Activated naive CD4-positive, alpha-beta T cell treated with anti-CD3 and anti-CD28 coated beads, Interleukin-2, amount 50 U/mL, for 24 hours (primary cell): Measurements from ENCODE around the gene MTCH2.

ENCODE experiments used
- H3K27ac Mint-ChIP-seq: one replicate; pipeline ENCODE4 v1.8.0; 2021; ENCODE audit warnings: mild to moderate bottlenecking, mixed read lengths
- H3K27me3 Mint-ChIP-seq: one replicate; pipeline ENCODE4 v1.8.0; 2021; ENCODE audit warnings: mixed read lengths
- H3K36me3 Mint-ChIP-seq: one replicate; pipeline ENCODE4 v1.8.0; 2021; ENCODE audit warnings: mixed read lengths
- H3K4me1 Mint-ChIP-seq: one replicate; pipeline ENCODE4 v1.8.0; 2021; ENCODE audit warnings: mixed read lengths
- H3K4me3 Mint-ChIP-seq: one replicate; pipeline ENCODE4 v1.8.0; 2021; ENCODE audit warnings: mild to moderate bottlenecking, mixed read lengths
- H3K9me3 Mint-ChIP-seq: one replicate; pipeline ENCODE4 v1.8.0; 2021; ENCODE audit warnings: mixed read lengths

The MTCH2 gene

DNA sequence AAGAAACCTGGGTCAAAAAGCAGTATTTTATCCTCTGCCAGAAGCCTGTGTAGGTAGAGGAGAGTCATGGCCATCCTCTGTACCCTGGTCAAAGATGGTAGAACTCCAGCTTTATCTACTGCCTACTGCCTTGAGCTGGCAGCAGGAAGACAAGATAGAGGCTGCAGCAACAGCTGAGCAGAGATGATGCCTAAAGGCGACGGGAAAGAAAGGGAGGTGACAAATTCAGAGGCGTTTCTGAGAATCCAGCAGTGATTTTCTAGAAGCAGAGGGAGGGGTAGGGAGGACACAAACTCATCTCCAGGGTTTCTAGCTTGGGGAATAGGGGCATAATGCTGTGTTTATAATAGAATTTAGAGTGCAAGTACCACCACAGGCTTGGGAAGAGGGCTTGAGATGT is 32.7 kb downstream of the MTCH2 start:
- Mint-ChIP-seq H3K27ac (peak overlapping the region; percentile 10), H3K9me3 (no peaks in the 10 kb centered on the region), H3K36me3 (no peaks in the 10 kb centered on the region), H3K4me1 (no peaks in the 10 kb centered on the region), H3K4me3 (no peak overlapping the region), H3K27me3 (no peaks in the 10 kb centered on the region)

- Mint-ChIP-seq H3K36me3 (no peaks in the 10 kb centered on the region), H3K27ac (no peak overlapping the region), H3K9me3 (no peaks in the 10 kb centered on the region), H3K4me1 (no peaks in the 10 kb centered on the region), H3K27me3 (no peaks in the 10 kb centered on the region), H3K4me3 (no peak overlapping the region)
These were observed 35.0 kb downstream of the MTCH2 start for GRCh38 chr11:47607380-47607779.

- H3K27ac Mint-ChIP-seq, result no peak overlapping the region
These were observed 35.6 kb downstream of the MTCH2 start for GRCh38 chr11:47606731-47607130.

DNA sequence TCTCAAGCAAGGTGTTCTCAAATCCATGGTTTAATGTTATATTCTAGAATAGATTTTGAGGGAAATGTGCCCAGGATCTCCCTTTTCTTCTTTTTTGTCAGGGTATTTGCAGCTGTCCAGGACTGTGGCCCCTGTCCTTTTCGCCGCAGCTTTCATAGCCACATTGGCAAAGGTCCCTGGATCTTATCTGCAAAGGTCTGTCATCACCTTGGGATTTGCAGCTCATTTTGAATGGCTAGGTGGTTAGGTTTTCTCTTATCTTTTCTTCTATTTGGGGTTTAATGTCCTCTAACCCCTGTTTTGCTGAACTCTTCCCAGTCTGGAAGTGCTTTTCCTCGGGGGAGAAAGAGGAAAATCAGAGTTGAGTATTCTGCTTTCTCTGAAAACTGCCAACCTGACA is 36.4 kb downstream of the MTCH2 start:
- no peaks in the 10 kb centered on the region for H3K36me3 Mint-ChIP-seq

More at GRCh38 chr11:47606731-47607130, 35.6 kb downstream of the MTCH2 start:
- Mint-ChIP-seq H3K4me1 (no peaks in the 10 kb centered on the region), H3K36me3 (no peaks in the 10 kb centered on the region), H3K9me3 (no peaks in the 10 kb centered on the region), H3K27me3 (no peaks in the 10 kb centered on the region), H3K4me3 (no peak overlapping the region)

DNA sequence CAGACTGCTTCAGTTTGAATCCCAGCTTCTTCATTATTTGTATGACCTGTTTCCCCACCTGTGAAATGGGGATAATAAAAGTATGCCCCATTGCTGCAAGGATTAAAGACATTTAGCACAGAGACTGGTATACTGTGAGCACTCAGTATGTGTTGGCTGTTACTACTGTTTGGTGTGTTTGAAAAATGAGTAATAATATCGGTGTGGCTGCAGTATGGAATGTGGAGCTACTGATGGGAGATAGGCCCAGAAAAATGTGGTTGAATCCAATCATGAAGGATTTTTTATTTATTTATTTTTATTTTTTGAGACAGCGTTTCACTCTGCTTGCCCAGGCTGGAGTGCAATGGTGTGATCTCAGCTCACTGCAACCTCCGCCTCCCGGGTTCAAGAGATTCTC is 39.1 kb downstream of the MTCH2 start:
- Mint-ChIP-seq H3K4me3 (no peak overlapping the region), H3K27me3 (no peaks in the 10 kb centered on the region), H3K4me1 (no peaks in the 10 kb centered on the region), H3K36me3 (no peaks in the 10 kb centered on the region), H3K27ac (no peak overlapping the region), H3K9me3 (no peaks in the 10 kb centered on the region)

More for the DNA sequence above, 36.4 kb downstream of the MTCH2 start:
- Mint-ChIP-seq H3K27ac (no peak overlapping the region), H3K27me3 (no peaks in the 10 kb centered on the region), H3K4me3 (no peak overlapping the region), H3K9me3 (no peaks in the 10 kb centered on the region), H3K4me1 (no peaks in the 10 kb centered on the region)

- Mint-ChIP-seq H3K9me3 (no peaks in the 10 kb centered on the region), H3K4me1 (no peaks in the 10 kb centered on the region), H3K27ac (no peak overlapping the region), H3K27me3 (peaks cover 6% of the 10 kb centered on the region), H3K36me3 (no peaks in the 10 kb centered on the region), H3K4me3 (no peak overlapping the region)
These were observed 42.5 kb downstream of the MTCH2 start for GRCh38 chr11:47599902-47600301.

GRCh38 chr11:47595967-47596366 is 46.4 kb downstream of the MTCH2 start:
- no peaks in the 10 kb centered on the region for H3K9me3 Mint-ChIP-seq

DNA sequence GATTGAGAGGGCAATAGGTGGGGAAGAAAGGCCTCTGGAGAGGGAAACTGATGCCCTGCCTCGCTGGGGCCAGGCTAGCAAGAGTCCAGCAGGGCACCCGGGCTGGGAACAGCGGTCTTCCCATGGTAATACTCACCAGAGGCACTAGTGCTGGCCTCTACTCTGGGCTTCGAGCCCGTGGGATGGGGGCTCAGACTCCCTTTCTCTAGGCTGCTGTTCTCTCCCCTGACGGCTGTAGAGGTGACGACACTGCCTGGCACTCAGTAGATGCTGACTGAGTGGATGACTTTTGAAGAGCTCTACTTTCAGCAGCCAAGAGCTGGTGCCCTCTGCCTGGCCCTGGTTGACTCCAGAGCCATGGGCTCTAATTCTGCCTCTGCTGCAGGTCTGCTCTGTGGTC is 47.3 kb downstream of the MTCH2 start:
- Mint-ChIP-seq H3K27me3 (peaks cover 22% of the 10 kb centered on the region), H3K4me1 (peaks cover 4% of the 10 kb centered on the region), H3K27ac (no peak overlapping the region), H3K4me3 (no peak overlapping the region), H3K9me3 (no peaks in the 10 kb centered on the region), H3K36me3 (no peaks in the 10 kb centered on the region)

More at GRCh38 chr11:47595967-47596366, 46.4 kb downstream of the MTCH2 start:
- H3K4me3 Mint-ChIP-seq, result no peak overlapping the region
- no peaks in the 10 kb centered on the region for H3K36me3 Mint-ChIP-seq
- H3K27me3 Mint-ChIP-seq, result peaks cover 22% of the 10 kb centered on the region
- H3K4me1 Mint-ChIP-seq, result peaks cover 4% of the 10 kb centered on the region
- no peak overlapping the region for H3K27ac Mint-ChIP-seq

- Mint-ChIP-seq H3K9me3 (no peaks in the 10 kb centered on the region), H3K4me1 (peaks cover 4% of the 10 kb centered on the region), H3K36me3 (no peaks in the 10 kb centered on the region), H3K4me3 (peak within 1 kb of the TSS; percentile 3), H3K27me3 (peaks cover 22% of the 10 kb centered on the region), H3K27ac (no peak within 1 kb of the TSS)
These were observed 48.2 kb downstream of the MTCH2 start, which contains the start of gene C1QTNF4 for GRCh38 chr11:47593934-47594855. Gene C1QTNF4, minus strand, starts transcription at chr11:47594411. Its CDS starts 3,601 bp downstream, at chr11:47590810.

GRCh38 chr11:47593492-47593933 is 48.8 kb downstream of the MTCH2 start:
- Mint-ChIP-seq H3K27me3 (peaks cover 22% of the 10 kb centered on the region), H3K4me1 (peaks cover 4% of the 10 kb centered on the region), H3K27ac (no peak overlapping the region), H3K9me3 (no peaks in the 10 kb centered on the region), H3K4me3 (peak overlapping the region; percentile 3), H3K36me3 (no peaks in the 10 kb centered on the region)

DNA sequence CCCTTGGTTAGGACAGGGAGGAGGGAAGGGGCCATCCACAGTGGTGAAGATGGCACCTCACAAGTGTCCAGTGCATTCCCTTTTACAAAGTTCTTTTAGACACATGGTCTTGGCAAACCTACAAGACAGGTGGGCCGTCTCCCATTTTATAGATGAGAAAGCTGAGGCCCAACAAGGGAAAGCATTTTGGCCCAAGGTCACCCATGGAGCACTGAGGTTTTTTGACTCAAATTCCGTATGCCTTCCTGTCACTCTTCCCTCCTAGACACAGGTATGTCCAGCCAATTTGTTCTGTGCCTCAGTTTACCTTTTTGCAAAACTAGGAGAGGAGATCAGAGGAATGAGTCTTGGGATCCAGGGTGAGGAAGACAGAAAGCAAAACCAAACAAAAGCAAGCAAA is 49.4 kb downstream of the MTCH2 start:
- H3K4me1 Mint-ChIP-seq, result peaks cover 4% of the 10 kb centered on the region
- no peaks in the 10 kb centered on the region for H3K36me3 Mint-ChIP-seq
- no peaks in the 10 kb centered on the region for H3K9me3 Mint-ChIP-seq
- no peak overlapping the region for H3K4me3 Mint-ChIP-seq
- no peak overlapping the region for H3K27ac Mint-ChIP-seq
- H3K27me3 Mint-ChIP-seq, result peaks cover 22% of the 10 kb centered on the region

DNA sequence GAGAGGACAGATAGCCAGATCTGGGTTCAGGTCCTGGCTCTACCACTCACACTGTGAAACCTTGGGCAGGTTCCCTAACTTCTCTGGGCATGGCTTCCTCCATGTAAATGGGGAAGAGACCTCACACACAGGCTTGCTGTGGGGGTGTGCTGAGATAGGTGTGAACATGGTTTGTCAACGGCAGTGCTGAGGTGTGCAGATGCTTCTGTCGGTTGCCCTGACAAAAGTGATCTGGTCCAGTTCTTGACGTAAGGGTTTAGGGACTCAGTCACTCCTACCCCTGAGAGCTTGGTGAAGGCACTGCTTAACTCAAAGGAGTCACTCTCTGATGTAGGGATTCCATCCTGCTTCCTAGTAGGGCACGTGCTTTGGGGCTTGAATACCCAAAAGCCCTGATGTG is 50.1 kb downstream of the MTCH2 start:
- Mint-ChIP-seq H3K9me3 (no peaks in the 10 kb centered on the region), H3K4me3 (no peak overlapping the region), H3K4me1 (peaks cover 4% of the 10 kb centered on the region), H3K27me3 (peaks cover 22% of the 10 kb centered on the region), H3K36me3 (no peaks in the 10 kb centered on the region), H3K27ac (no peak overlapping the region)

- H3K9me3 Mint-ChIP-seq, result no peaks in the 10 kb centered on the region
- H3K27ac Mint-ChIP-seq, result no peak overlapping the region
- peaks cover 4% of the 10 kb centered on the region for H3K4me1 Mint-ChIP-seq
- no peak overlapping the region for H3K4me3 Mint-ChIP-seq
- peaks cover 22% of the 10 kb centered on the region for H3K27me3 Mint-ChIP-seq
- H3K36me3 Mint-ChIP-seq, result no peaks in the 10 kb centered on the region
These were observed 50.6 kb downstream of the MTCH2 start for GRCh38 chr11:47591764-47592163.

GRCh38 chr11:47589977-47590861 is 52.1 kb downstream of the MTCH2 start:
- Mint-ChIP-seq H3K27ac (no peak overlapping the region), H3K4me1 (peaks cover 4% of the 10 kb centered on the region), H3K27me3 (peaks cover 16% of the 10 kb centered on the region), H3K4me3 (no peak overlapping the region), H3K36me3 (no peaks in the 10 kb centered on the region), H3K9me3 (no peaks in the 10 kb centered on the region)

GRCh38 chr11:47589584-47589976 is 52.8 kb downstream of the MTCH2 start:
- H3K4me3 Mint-ChIP-seq, result no peak overlapping the region
- peaks cover 4% of the 10 kb centered on the region for H3K4me1 Mint-ChIP-seq
- no peaks in the 10 kb centered on the region for H3K36me3 Mint-ChIP-seq
- no peak overlapping the region for H3K27ac Mint-ChIP-seq
- no peaks in the 10 kb centered on the region for H3K9me3 Mint-ChIP-seq
- peaks cover 14% of the 10 kb centered on the region for H3K27me3 Mint-ChIP-seq

DNA sequence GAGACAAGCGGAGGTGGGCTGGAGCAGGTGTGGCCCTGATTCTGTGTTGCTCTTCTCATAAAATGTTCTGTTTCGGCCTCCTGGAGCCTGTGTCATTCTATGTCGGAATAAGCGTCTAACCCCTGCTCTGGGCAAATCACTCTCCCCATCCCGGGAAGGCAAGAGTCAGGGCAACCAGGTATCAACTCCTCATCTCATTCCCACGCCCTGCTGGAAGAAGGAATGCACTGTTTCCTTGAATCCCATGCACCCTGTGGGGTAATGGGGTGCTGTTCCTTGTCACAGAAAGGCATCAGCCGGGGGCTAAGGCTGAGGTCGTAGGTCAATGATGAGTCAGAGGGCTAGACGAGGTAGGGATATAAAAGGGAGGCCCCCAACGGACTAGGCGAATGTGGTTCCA is 53.2 kb downstream of the MTCH2 start:
- Mint-ChIP-seq H3K9me3 (no peaks in the 10 kb centered on the region), H3K4me1 (peaks cover 4% of the 10 kb centered on the region), H3K4me3 (no peak overlapping the region)

More for the DNA sequence above, 53.2 kb downstream of the MTCH2 start:
- Mint-ChIP-seq H3K27me3 (peaks cover 10% of the 10 kb centered on the region), H3K36me3 (peaks cover 3% of the 10 kb centered on the region), H3K27ac (no peak overlapping the region)
